HG03439 (cell line): ENCODE measurements around the gene PYROXD2.

Experiments
- ATAC-seq: cut with Tn5 transposase; IDR thresholded peaks from one replicate; pipeline ENCODE4 v1.9.1; 2021; ENCODE audit warnings: mild to moderate bottlenecking, moderate library complexity; ENCODE audit not compliant: unreplicated experiment

Gene PYROXD2

GRCh38 chr10:98435178-98435577 lies 20.2 kb upstream of the PYROXD2 start:
- ATAC-seq, result no peak

- no peak for ATAC-seq
Observed at GRCh38 chr10:98433881-98434732, 19.1 kb upstream of the PYROXD2 start.

DNA sequence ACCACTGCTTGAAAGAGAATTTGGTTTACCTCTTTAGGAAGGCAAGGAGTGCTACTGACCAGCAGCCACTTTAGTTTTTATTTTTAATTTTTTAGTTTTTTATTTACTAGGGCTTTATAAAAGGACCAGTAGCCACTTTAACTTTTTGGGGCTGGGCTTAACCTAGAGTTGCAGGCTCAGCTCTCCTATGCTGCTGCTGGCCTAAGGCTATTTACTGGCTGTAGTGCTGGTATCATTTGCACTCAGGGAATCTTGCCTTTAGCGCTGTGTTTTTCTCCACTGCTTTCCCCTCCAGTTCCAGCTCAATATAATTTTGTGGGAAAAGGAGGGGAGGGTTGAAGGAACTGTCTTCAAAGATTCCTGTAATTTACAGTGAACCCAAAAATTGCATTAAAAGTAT lies 18.4 kb upstream of the PYROXD2 start:
- no peak for ATAC-seq

DNA sequence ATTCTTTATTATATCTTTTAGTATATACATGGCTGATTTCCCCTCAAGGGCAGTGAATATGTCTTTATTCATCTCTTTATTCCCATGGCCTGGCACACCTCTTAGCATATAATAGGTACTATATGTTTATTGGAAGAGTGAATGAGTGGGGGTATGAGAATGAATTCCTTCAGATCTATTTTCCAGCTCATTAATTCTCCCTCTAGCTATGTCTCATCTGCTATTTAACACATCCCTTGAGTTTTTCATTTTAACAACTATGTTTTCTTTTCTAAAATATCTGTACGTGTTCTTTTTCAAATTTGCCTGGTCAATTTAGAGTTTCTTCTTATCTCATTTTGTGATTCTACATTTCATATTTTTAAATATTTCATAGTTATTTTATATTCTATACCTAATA lies 17.3 kb upstream of the PYROXD2 start:
- ATAC-seq, result no peak

DNA sequence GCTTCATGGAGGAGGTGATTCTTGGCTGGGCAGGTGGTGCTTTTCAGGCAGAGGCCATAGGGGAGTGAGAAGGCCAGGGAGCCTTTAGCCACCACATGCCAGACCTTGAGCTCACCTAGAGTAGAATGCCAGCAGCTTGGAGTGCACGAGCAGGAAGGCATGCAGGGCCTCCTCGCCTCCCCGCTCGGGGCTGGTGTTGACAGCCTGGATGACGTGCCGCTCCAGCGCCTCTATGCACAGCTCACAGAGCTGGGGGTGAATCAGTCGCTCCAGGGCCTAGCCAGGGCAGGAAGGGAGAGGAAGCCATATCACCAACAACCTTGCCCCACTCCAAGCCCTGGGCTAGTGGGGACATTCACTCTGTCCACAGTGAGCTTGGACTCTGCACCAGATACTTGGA lies 16.0 kb upstream of the PYROXD2 start:
- ATAC-seq, result no peak

DNA sequence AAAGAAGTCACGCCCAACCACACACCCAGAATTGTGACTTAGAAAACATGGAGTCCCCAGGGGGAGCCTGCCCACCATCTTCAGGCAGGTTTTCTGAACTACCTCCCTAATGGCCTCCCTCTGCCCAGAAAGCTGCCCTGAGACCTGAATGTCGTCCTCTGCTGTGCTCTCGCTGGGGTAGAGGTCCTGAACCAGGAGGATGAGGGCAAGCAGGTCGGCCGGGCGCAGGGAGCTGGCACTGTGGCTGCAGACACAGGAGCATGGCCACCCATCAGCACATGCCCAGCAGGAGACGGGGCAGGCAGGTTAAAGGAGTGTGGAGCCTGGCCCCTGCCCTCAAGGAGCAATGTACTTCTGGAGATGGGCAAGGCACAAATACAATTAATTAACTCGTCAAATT lies 15.4 kb upstream of the PYROXD2 start:
- no peak for ATAC-seq

DNA sequence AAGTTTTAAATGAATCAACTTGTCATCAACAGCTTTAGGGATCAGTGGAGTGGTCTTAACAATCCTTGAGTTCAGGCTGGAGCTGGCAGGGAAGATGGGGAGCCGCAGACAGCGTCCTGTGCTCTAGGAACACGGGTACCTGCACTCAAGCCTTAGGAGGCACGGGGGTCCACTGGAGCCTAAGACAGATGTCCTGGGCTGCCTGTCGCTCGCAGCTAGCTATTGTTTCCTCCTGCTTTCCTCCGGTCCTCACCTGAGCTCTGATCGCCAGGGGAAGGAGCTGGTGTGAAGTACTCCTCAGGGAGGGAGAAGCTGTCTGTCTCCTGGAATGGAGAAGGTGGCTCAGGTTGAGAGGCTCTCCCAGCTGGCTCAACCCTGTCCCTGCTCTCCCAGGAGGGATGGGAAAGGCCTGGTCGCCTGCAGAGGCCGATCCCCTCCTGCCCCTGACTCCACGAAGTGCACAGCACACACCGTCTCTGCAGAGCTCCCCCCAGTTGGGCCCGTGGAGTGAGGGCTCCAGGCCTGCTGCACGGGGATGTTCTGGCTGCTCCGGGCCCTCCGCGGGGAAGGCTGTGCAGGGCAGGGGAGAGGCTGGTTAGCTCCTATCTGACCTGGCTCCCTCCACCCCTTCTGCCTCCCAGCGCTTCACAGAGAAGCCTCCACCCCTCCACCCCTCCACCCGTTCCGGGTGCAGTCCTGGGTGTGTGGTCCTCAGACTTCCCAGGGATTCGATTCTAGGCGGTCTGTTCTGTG lies 14.5 kb upstream of the PYROXD2 start:
- no peak for ATAC-seq

GRCh38 chr10:98427011-98427515 lies 12.1 kb upstream of the PYROXD2 start:
- no peak for ATAC-seq

- peak; percentile 50 for ATAC-seq
Observed at GRCh38 chr10:98425511-98426352, 10.8 kb upstream of the PYROXD2 start.

GRCh38 chr10:98424295-98425254 lies 9.6 kb upstream of the PYROXD2 start:
- no peak for ATAC-seq

DNA sequence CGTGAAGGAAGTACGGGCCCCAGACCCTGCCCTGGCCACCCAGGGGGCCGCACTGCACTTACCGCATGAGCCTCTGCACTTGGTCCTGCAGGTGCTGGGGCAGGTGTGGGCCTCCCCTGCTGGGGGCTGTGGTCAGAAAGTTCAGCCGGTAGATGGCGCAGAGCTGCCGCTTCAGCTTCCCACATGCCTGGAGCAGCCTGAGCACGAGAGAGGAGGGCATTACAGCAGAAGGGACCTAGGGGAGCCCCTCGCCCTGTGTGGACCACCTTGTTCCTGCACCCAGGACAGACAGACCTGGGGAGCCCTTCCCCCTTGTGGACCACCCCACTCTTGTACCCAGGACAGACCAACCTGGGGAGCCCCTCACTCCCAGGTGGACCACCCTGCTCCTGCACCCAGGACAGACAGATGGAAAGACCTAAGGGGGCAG lies 8.7 kb upstream of the PYROXD2 start:
- no peak for ATAC-seq

DNA sequence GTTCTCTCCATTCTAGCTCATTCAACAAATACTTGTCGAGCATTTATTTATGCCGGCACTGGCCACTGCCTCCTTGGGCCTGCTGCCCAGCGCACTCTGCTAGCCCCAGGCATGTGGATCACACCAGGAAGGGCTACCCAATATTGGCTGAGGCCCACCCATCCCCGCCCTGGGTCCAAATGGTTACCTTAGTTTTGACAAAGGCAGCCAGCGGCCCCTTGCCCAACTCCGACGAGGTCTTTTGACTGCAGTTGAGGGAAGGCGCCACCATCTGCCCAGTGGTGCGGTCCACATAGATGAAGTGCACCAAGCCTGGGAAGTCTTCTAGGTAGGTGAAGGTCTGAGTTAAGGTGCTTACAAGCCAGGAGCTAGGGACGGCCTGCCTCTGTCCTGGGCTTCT lies 7.2 kb upstream of the PYROXD2 start:
- ATAC-seq, result no peak

- ATAC-seq, result no peak
Observed at GRCh38 chr10:98420786-98421185, 5.8 kb upstream of the PYROXD2 start.

- no peak for ATAC-seq
Observed at GRCh38 chr10:98419469-98420261, 4.7 kb upstream of the PYROXD2 start.

GRCh38 chr10:98418665-98419468 lies 3.9 kb upstream of the PYROXD2 start:
- ATAC-seq, result no peak

- no peak for ATAC-seq
Observed at GRCh38 chr10:98417973-98418664, 3.1 kb upstream of the PYROXD2 start.

- no peak for ATAC-seq
Observed at GRCh38 chr10:98417481-98417959, 2.5 kb upstream of the PYROXD2 start.
